GM18502 (cell line): ENCODE measurements around the gene IQCE.
A peak's percentile ranks its signal among the peaks of the same experiment; 100 is the strongest.

Source experiments
- ATAC-seq: cut with Tn5 transposase; IDR thresholded peaks from one replicate; pipeline ENCODE4 v1.9.1; 2021; ENCODE audit warnings: mild to moderate bottlenecking; ENCODE audit not compliant: unreplicated experiment, poor library complexity

The IQCE gene

DNA sequence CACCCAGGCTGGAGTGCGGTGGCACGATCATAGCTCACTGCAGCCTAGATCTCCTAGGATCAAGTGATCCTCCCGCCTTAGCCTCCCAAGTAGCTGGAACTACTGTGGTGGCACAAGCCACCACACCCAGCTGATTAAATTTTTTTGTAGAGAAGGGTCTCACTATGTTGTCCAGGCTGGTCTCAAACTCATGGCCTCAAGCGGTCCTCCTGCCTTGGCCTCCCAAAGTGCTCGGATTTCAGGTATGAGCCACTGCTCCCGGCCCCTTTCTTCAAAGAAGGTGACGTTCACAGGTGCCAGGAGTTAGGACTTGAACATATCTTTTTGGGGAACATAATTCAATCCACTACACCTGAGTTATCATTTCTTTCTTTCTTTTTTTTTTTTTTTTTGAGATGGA lies 70.1 kb downstream of the IQCE start:
- no peak for ATAC-seq

GRCh38 chr7:2629746-2630681 lies 71.2 kb downstream of the IQCE start:
- no peak for ATAC-seq

DNA sequence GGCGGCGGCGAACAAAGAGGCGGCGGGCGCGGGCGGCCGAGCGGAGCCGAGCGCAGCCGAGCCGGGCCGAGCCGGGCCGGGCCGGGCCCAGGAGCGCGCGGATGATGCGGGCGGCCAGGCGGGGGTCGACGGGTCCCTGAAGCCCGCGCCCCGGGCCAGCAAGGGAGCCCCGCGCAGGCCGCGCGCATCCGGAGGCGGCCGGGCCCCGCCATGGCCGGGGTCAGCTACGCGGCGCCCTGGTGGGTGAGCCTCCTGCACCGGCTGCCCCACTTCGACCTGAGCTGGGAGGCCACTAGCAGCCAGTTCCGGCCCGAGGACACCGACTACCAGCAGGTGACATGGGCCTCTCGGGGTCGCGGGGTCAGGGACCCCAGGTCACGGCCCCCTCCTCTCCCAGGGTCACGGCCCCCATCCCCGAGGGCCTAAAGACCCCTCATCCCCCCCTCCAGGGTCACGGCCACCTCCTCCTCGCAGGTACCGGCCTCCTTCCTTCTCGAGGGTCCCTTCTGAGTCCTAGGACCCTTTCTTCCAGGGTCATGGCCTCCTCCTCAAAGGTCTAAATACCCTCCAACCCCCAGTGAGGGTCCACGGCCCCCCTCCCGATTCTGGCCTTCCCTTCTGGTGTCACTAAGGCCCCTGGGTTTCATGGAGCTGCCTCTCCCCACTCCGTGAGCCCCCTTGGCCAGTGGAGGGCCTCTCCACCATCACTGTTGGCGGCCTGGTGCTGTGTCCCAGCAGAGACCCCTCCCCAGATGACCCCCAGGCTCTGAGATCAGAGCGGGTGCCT lies 73.4 kb downstream of the IQCE start, which contains the start of gene TTYH3:
TSS of gene TTYH3 (plus strand) at position 41 of the 787 bp plus-strand sequence. CDS start at position 211, 170 bp downstream.
- ATAC-seq, result peak; percentile 31

DNA sequence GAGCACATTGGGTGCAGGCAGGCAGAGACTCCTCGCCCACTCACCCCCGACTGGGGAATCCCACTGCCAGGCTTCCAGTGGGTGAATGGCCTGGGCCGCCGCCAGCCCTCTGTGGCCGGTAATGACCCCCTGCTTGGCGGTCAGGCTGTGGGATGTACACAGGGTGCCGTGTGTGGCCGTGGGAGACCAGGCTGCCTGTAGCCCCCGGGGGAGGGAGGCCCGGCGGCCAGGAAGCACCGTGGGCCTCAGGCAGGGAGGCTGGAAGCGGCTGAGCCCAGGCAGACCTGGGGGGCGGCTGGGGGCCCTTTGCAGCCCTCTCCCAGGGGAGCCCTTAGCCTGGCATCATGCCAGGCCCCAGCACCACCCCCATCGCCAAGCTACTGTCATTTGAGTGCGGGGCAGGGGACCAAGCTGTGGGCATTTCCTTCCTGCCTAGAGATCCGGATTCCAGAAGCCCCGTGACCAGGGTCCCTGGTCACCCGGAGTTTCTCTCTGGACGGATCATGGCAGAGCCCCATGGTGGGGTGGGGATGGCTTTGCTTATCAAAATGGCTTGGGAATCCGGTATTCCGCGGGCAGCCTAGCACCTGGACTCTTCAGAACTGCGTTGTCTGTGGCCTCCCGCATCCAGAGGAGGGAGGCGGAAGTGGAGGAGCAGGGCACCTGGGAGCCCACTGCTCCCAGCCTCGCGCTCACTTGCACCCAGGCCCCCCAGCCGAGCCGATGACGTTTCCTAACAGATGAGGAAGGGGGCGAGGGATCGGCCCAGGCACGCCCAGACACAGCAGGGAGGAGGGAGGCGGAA lies 74.2 kb downstream of the IQCE start:
- peak; percentile 14 for ATAC-seq

DNA sequence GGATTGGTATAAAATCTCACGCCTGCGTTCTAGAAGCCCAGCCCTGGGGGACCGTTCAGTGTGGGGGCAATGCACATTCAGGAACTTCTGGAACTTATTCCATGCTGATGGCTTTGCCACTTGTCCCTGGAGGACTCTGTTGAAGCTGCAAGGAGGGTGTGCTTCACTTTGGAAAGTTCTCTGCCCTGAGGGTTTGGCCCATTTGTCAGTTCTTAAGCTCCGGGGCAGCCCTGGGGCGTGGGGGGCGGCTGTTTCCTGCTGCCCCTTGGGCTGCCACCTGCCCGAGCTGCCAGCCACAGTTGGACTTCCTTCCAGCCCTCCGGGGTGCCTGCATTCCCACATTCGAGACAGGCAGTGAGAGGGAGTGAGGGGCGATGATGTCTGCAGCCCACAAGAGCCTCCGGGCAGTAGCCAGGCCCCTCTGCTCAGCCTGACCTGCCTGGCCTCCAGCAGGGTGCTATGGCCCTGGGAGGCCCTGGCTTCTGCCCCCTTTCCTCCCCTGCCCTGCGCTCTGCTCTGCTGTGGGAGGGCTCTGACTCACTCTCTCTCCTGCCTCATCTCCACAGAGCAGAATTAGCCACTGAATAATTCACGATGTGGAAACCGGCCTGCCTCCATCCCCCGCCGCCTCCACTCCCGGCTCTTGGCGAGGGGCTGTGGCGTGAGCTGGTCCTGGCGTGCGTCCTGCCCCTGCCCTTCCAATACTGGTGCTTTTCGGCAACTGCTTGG lies 74.9 kb downstream of the IQCE start:
- ATAC-seq, result no peak

DNA sequence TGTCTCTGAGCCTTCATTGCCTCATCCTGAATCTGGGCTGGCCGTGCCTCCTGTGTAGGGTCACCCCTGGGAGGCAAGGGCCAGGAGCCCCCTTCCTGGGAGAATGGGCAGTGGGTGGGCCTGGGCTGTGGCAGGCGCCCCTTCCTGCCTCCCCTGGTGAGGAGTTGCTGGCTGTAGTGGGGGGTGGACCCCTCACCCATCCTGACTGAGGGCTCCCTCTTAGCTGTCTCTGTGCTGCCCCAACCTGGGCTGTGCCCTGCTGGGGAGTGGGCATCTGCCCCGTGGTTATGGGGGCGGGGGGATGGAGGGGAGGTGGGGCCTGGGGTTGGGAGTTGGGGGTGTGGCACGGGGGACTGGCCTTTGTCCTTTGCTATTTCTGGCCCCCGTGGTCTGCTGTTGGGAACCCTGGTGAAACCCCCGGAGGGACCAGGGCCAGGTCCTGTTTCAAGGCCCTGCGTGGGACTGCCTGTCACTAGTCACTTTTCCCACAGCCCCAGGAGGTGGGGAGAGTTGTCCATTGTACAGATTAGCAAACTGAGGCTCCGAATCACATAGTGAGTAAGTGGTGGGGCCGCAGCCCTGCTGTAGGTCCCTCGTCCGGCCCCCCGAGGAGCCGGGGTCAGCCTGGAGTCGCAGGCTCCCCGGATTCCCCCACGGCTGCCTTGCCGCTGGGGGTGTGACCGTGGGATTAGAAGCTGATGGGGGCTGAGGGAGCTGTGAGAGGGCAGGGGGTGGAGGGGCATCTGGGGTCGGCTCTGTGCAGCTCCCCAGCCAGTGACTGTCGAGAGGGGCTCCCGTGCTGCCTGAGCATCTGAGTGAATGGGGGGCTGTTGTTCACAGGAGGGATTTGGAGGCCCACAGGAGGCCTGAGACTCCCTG lies 75.7 kb downstream of the IQCE start:
- ATAC-seq, result no peak

DNA sequence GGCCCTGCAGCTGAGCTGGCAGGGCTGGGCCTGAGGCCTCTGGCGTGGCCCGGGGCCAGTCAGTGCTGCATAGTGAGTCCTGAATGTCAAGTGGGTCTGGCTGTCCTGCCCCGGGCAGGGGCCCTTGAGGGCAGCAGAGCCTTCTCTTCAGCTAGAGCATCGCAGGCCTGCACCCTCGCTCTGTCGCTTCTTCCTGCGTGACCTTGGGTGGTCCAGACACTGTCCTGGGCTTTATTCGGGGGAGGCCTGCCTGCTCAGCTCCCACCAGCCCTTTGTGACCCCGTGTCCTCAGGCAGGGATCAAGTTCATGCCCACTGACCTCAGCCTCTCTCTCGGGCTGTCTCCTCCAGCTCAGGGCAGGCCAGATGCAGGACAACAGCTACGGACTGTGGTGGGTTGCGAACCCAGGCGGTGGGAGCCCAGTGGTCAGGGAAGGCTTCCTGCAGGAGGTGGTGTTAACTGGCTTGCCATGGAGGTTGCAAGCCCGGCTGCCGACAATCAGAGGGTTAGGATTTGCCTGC lies 76.4 kb downstream of the IQCE start:
- ATAC-seq, result no peak

DNA sequence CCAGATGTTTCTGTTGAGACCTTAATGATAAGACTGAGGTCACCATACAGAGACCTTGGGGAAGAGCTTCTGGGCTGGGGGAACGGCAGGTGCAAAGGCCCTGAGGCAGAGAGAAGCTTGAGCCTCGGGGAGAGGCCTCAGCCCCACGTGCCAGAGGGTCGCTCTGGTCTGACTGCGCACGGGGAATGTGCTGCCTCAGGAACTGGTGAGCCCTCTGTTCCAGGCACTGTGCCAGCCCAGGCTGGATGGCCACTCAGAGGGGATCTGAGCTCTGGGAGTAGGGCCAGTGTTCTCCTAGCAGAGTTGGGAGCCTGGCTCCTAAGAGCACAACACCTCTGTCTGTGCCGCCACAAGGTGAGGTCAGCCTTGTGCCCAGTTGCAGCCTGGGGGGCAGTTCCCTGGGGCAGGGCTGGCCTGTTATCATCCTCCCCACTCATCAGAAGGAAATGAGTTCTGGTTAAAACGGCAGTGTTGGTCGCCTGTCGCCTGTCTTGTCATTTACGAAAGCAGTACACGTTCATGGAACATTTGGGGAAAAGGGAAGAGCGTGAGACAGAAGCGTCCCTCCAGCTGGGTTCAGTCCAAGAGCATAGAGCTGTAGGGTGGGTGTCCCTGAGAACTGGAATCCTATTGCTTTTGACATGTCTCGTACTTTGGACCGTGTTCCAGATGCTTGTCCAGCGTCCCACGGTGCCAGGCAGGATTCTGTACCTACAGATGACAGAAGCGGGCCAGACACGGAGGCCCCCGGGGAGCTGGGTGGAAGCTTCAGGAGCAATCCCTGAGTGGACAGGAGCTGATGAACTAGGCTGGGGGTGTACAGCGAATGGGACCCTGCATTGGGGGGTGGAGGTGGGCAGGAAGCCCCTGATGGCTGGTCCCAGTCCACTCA lies 77.3 kb downstream of the IQCE start:
- ATAC-seq, result no peak

GRCh38 chr7:2637066-2637471 lies 78.3 kb downstream of the IQCE start:
- no peak for ATAC-seq

DNA sequence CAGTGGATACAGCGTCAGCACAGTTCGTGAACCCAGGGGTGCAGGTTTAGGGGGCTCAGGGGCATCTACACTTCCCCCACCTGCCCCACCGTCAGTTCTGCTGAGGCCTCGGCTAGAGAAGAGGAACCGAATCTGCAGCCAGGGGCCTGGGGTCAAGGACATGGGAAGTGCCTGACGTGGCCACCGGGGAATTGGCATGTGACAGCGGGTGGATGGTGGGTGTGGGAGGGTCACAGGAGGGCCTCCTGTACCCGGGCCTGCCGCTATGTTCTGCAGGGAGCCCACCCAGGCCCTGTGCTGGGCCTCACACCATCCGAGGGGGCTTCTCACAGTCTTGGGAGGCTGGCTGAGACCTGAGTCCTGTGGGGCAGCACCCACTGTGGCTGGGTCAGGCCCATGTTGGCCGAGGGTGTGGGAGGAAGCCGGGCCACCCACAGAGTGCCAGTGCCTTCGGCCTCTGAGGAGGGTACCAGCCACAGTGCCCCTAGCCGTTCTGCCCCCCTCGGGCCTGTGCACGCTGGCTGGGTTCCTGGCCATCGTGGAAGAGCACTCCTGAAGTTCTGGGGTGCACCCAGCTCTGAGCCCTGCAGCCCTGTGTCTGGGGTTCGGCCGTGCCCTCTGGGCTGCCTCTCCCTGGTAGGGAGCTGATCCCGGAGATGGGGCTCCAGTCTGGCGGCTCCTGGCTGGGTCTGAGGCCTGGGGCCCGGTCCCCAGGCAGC lies 78.9 kb downstream of the IQCE start:
- no peak for ATAC-seq

GRCh38 chr7:2638224-2638991 lies 79.6 kb downstream of the IQCE start:
- ATAC-seq, result no peak

GRCh38 chr7:2639181-2639681 lies 80.5 kb downstream of the IQCE start:
- ATAC-seq, result no peak

- ATAC-seq, result no peak
Measured at GRCh38 chr7:2639695-2640481, 81.1 kb downstream of the IQCE start.

DNA sequence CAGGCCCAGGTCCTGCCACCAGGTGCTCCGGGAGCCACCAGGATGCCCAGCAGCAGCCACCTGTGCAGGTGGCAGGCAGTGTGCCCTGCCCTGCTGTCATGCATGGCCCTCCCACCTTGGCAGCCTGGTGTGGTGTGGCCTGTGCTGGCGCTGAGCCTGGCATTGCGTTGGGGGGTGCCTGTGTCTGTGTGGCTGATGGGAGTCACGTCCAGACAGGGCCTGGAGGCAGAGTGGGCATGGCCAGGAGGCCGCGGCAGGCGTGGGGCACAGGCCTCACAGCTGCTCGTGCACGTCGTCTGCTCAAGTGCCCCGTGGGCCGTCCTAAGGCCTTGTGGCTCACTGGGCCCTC lies 81.7 kb downstream of the IQCE start:
- ATAC-seq, result no peak

- ATAC-seq, result no peak
Measured at GRCh38 chr7:2640846-2641316, 82.1 kb downstream of the IQCE start.
